Measurements from ENCODE around the gene THOC5.
"Not testable (repeated sequence)": the region's sequence is repeated elsewhere in the genome, so short reads cannot be mapped to it uniquely, and the experiment has no call there.

THOC5 gene

GRCh38 chr22:29553351-29554224 is at the start of gene THOC5:
Gene THOC5 (minus strand): TSS chr22:29553757. CDS start chr22:29549147, 4,610 bp downstream.
- H3K9me3 ChIP-seq (ENCODE audit: control insufficient read depth, insufficient read depth, low read length): no peaks in the 10 kb centered on the region
- H3K4me1 ChIP-seq (ENCODE audit: control insufficient read depth, low read length): peaks cover 7% of the 10 kb centered on the region
- H3K9me2 ChIP-seq (replicated peaks; ENCODE audit: control insufficient read depth, low read length): no peaks in the 10 kb centered on the region
- peaks cover 31% of the 10 kb centered on the region for H3K36me3 ChIP-seq (ENCODE audit: control insufficient read depth, low read length)
- TF ChIP-seq CTCF (IDR thresholded peaks at IDR 0.05; ENCODE audit: low read depth, low read length, poor library complexity, severe bottlenecking): peak; percentile 58
- no peak for TF ChIP-seq EZH2phosphoT487 (IDR thresholded peaks at IDR 0.05; ENCODE audit: borderline replicate concordance, low read length)
- H3K4me2 ChIP-seq (ENCODE audit: low read length): peak within 1 kb of the TSS; percentile 73
- H3K4me3 ChIP-seq (ENCODE audit: low read length): peak within 1 kb of the TSS; percentile 82
- no peaks in the 10 kb centered on the region for H3K27me3 ChIP-seq (ENCODE audit: control insufficient read depth, low read length)
- H3K27ac ChIP-seq (ENCODE audit: low read depth, low read length): peak within 1 kb of the TSS; percentile 59
- peaks cover 38% of the 10 kb centered on the region for H3K79me2 ChIP-seq (ENCODE audit: control insufficient read depth, low read length)
- 0 out of 2 replicates have a peak, but pooled peaks cover 4% of the 10 kb centered on the region for H3F3A ChIP-seq (ENCODE audit: control insufficient read depth, insufficient read depth)
- H4K20me1 ChIP-seq (ENCODE audit: control insufficient read depth, insufficient read depth, low read depth, low read length): no peaks in the 10 kb centered on the region

- Histone ChIP-seq H3K9me2 (replicated peaks; ENCODE audit: control insufficient read depth, low read length) (no peaks in the 10 kb centered on the region), H3K27me3 (ENCODE audit: control insufficient read depth, low read length) (no peaks in the 10 kb centered on the region), H3K27ac (ENCODE audit: low read depth, low read length) (no peak overlapping the region), H3K4me2 (ENCODE audit: low read length) (no peak overlapping the region), H3K36me3 (ENCODE audit: control insufficient read depth, low read length) (peaks cover 1% of the 10 kb centered on the region), H3K4me1 (ENCODE audit: control insufficient read depth, low read length) (peaks cover 7% of the 10 kb centered on the region), H4K20me1 (ENCODE audit: control insufficient read depth, insufficient read depth, low read depth, low read length) (no peaks in the 10 kb centered on the region), H3K79me2 (ENCODE audit: control insufficient read depth, low read length) (peaks cover 2% of the 10 kb centered on the region), H3K4me3 (ENCODE audit: low read length) (no peak overlapping the region), H3F3A (ENCODE audit: control insufficient read depth, insufficient read depth) (no peaks in the 10 kb centered on the region), H3K9me3 (ENCODE audit: control insufficient read depth, insufficient read depth, low read length) (peaks cover 5% of the 10 kb centered on the region)
- no peak for TF ChIP-seq EZH2phosphoT487 (IDR thresholded peaks at IDR 0.05; ENCODE audit: borderline replicate concordance, low read length)
- no peak for TF ChIP-seq CTCF (IDR thresholded peaks at IDR 0.05; ENCODE audit: low read depth, low read length, poor library complexity, severe bottlenecking)
These were observed 45.1 kb upstream of the THOC5 start for GRCh38 chr22:29598684-29599020.

GRCh38 chr22:29597871-29598683 is 44.5 kb upstream of the THOC5 start:
- not testable (repeated sequence) for H3K4me2 ChIP-seq (ENCODE audit: low read length); H3K36me3 ChIP-seq (ENCODE audit: control insufficient read depth, low read length)

More at GRCh38 chr22:29597871-29598683, 44.5 kb upstream of the THOC5 start:
- not testable (repeated sequence) for H3K4me1 ChIP-seq (ENCODE audit: control insufficient read depth, low read length); H4K20me1 ChIP-seq (ENCODE audit: control insufficient read depth, insufficient read depth, low read depth, low read length); H3F3A ChIP-seq (ENCODE audit: control insufficient read depth, insufficient read depth); H3K9me3 ChIP-seq (ENCODE audit: control insufficient read depth, insufficient read depth, low read length); H3K9me2 ChIP-seq (replicated peaks; ENCODE audit: control insufficient read depth, low read length); H3K27me3 ChIP-seq (ENCODE audit: control insufficient read depth, low read length); H3K27ac ChIP-seq (ENCODE audit: low read depth, low read length); H3K79me2 ChIP-seq (ENCODE audit: control insufficient read depth, low read length)
- H3K4me3 ChIP-seq (ENCODE audit: low read length): 0 out of 2 replicates have a peak overlapping the region, but pooled peaks have one; percentile 64
